Lower lobe of right lung (tissue), 2 donors: Measurements from ENCODE around the gene MMP7. TPM values are rescaled to one million over a fixed set of nuclear protein-coding genes. Genes with fewer than 3 reads are reported as not detected.
"Not testable (repeated sequence)": the region's sequence is repeated elsewhere in the genome, so short reads cannot be mapped to it uniquely, and the experiment has no call there.

Experiments
- ATAC-seq, 2 donors: fragments of 200-7000 bp; cut with Tn5 transposase; one replicate each; pipeline ENCODE4 v1.9.1; 2020 to 2022; ENCODE audit warnings: mild to moderate bottlenecking in 2 of 2, moderate library complexity in 2 of 2
- DNase-seq: peaks from one replicate; pipeline ENCODE4 v3.0.0-alpha.2; 2020
- H3K27ac ChIP-seq: fragments of 200-600 bp; one replicate; pipeline ENCODE4 v1.8.0; 2022
- H3K27me3 ChIP-seq: fragments of 200-600 bp; one replicate; pipeline ENCODE4 v1.8.0; 2022; ENCODE audit warnings: low read depth
- H3K36me3 ChIP-seq: fragments of 200-600 bp; one replicate; pipeline ENCODE4 v1.8.0; 2022; ENCODE audit warnings: mild to moderate bottlenecking
- H3K4me1 ChIP-seq: fragments of 200-600 bp; one replicate; pipeline ENCODE4 v1.8.0; 2022
- H3K4me3 ChIP-seq: fragments of 200-600 bp; one replicate; pipeline ENCODE4 v1.8.0; 2022; ENCODE audit warnings: mild to moderate bottlenecking
- H3K9me3 ChIP-seq: fragments of 200-600 bp; one replicate; pipeline ENCODE4 v1.8.0; 2022
- intact Hi-C: fragments of 100-400 bp; cut with DNase I; formaldehyde crosslinking; loops from one replicate; pipeline ENCODE4 v1.11.0; 2022
- total RNA-seq: library from RNA; stranded (reverse); fragmentation: NEBNext Ultra II Directional; extraction: Animal tissue kit (Norgen Biotek cat#: 25700); gene quantifications from one replicate; pipeline ENCODE4 v1.2.1, GENCODE V29; 2021
- TF ChIP-seq, protein P1 (sequence below): fragments of 200-600 bp; IDR thresholded peaks from one replicate; pipeline ENCODE4 v1.8.0; 2022; ENCODE audit warnings: antibody characterized with exemption, mild to moderate bottlenecking
- donor health status: DM: no; HTN: yes; CAD: no; lungs with severe emphysema.

The MMP7 gene
- total RNA-seq, 1 donor from 2014 or later = 7.1 TPM

DNA sequence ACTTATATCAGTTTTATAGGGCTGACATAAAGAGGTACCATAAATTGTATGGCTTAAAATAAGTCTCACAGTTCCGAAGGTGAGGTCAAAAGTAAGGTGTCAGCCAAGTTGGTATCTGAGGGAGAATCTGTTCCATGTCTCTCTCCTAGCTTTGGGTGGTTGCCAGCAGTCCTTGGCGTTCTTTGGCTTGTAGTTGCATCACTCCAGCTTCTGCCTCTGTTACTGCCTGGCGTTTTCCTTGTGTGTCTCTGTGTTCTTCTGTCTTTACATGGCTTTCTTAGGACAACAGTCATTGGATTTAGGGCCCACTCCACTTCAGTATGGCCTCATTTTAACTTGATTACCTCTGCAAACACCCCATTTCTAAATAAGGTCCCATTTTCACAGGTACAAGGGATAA is 16.7 kb downstream of the MMP7 start:
- H3K36me3 ChIP-seq = no peaks in the 10 kb centered on the region
- H3K27ac ChIP-seq = no peak overlapping the region
- intact Hi-C loops = no loop called here
- H3K9me3 ChIP-seq = no peaks in the 10 kb centered on the region
- no peaks in the 10 kb centered on the region for H3K27me3 ChIP-seq
- DNase-seq (peak; percentile 51), ATAC-seq (no peak)
- TF ChIP-seq, protein P1, sequence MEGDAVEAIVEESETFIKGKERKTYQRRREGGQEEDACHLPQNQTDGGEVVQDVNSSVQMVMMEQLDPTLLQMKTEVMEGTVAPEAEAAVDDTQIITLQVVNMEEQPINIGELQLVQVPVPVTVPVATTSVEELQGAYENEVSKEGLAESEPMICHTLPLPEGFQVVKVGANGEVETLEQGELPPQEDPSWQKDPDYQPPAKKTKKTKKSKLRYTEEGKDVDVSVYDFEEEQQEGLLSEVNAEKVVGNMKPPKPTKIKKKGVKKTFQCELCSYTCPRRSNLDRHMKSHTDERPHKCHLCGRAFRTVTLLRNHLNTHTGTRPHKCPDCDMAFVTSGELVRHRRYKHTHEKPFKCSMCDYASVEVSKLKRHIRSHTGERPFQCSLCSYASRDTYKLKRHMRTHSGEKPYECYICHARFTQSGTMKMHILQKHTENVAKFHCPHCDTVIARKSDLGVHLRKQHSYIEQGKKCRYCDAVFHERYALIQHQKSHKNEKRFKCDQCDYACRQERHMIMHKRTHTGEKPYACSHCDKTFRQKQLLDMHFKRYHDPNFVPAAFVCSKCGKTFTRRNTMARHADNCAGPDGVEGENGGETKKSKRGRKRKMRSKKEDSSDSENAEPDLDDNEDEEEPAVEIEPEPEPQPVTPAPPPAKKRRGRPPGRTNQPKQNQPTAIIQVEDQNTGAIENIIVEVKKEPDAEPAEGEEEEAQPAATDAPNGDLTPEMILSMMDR = no peak
- H3K4me3 ChIP-seq = no peak overlapping the region
- no peaks in the 10 kb centered on the region for H3K4me1 ChIP-seq

DNA sequence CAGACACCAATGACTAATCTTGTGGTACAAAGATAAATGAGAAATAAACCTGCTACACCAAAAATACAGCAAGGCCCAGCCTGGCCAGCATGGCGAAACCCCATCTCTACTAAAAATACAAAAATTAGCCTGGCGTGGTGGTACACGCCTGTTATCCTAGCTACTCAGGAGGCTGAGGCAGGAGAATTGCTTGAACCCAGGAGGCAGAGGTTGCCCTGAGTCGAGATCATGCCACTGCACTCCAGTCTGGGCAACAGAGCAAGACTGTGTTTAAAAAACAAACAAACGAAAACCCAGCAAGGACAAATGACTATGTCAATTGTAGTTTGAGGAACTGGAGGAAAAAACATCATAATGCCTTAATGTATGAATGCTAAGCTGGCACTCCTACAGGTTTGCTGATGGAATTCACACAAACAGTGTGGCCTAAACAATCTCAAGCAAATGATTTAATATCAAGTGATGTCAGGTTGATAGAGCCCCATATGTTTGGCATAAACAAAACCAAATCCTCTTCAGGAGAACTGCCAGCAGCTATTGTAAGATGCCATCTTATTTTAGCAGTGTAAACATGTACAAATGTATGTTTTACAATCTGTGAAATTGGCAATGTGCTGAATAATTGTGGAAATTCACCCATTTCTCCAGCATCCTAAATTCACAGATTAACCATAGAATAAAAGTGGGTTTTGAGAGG is 20.0 kb downstream of the MMP7 start:
- Histone ChIP-seq H3K4me1 (no peaks in the 10 kb centered on the region), H3K27ac (no peak overlapping the region), H3K27me3 (no peaks in the 10 kb centered on the region), H3K36me3 (no peaks in the 10 kb centered on the region), H3K9me3 (no peaks in the 10 kb centered on the region), H3K4me3 (no peak overlapping the region)
- intact Hi-C loops = no loop called here
- ATAC-seq = no peak
- TF ChIP-seq, protein P1 = no peak
- no peak for DNase-seq

DNA sequence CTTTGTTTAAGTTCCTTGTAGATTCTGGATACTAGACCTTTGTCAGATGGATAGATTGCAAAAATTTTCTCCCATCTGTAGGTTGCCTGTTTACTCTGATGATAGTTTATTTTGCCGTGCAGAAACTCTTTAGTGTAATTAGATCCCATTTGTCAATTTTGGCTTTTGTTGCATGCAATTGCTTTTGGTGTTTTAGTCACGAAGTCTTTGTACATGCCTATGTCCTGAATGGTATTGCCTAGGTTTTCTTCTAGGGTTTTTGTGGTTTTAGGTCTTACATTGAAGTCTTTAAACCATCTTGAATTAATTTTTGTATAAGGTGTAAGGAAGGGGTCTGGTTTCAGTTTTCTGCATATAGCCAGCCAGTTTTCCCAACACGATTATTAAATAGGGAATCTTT is 27.7 kb downstream of the MMP7 start:
- H3K27ac ChIP-seq, DNase-seq, H3K27me3 ChIP-seq, ATAC-seq, H3K9me3 ChIP-seq, H3K4me1 ChIP-seq, H3K36me3 ChIP-seq, H3K4me3 ChIP-seq, intact Hi-C loops: not testable (repeated sequence)

- no peak overlapping the region for H3K4me3 ChIP-seq
- TF ChIP-seq, protein P1 = no peak
- H3K27me3 ChIP-seq = no peaks in the 10 kb centered on the region
- no peaks in the 10 kb centered on the region for H3K36me3 ChIP-seq
- intact Hi-C loops = no loop called here
- ATAC-seq (no peak), DNase-seq (no peak)
- no peaks in the 10 kb centered on the region for H3K4me1 ChIP-seq
- no peak overlapping the region for H3K27ac ChIP-seq
- no peaks in the 10 kb centered on the region for H3K9me3 ChIP-seq
These were observed 29.7 kb downstream of the MMP7 start for GRCh38 chr11:102500829-102501228.

- H3K4me1 ChIP-seq = no peaks in the 10 kb centered on the region
- intact Hi-C loops = no loop called here
- no peak for ATAC-seq
- H3K9me3 ChIP-seq = no peaks in the 10 kb centered on the region
- no peak overlapping the region for H3K27ac ChIP-seq
- no peak overlapping the region for H3K4me3 ChIP-seq
- DNase-seq = no peak
- TF ChIP-seq, protein P1 = no peak
- no peaks in the 10 kb centered on the region for H3K36me3 ChIP-seq
- H3K27me3 ChIP-seq = no peaks in the 10 kb centered on the region
These were observed 30.6 kb downstream of the MMP7 start for GRCh38 chr11:102499931-102500330.

GRCh38 chr11:102499151-102499550 is 31.4 kb downstream of the MMP7 start:
- Histone ChIP-seq H3K27me3 (no peaks in the 10 kb centered on the region), H3K4me3 (no peak overlapping the region), H3K9me3 (no peaks in the 10 kb centered on the region), H3K4me1 (no peaks in the 10 kb centered on the region), H3K36me3 (no peaks in the 10 kb centered on the region), H3K27ac (no peak overlapping the region)
- TF ChIP-seq, protein P1 = no peak
- intact Hi-C loops = no loop called here
- ATAC-seq = no peak
- DNase-seq = no peak
